ENCODE measurements around the gene LSS. TPM values are rescaled to one million over a fixed set of nuclear protein-coding genes. Genes with fewer than 3 reads are reported as not detected.

LSS gene
- total RNA-seq, 1 experiment from 2014 or later = 45.7 TPM

GRCh38 chr21:46255166-46255565, 26.6 kb upstream of the LSS start:
- intact Hi-C loops (cut with micrococcal nuclease) = no loop called here
- BruUV-seq (replicated peaks) = no TSS peak
- DNase-seq (no peak), ATAC-seq (no peak)
- Histone ChIP-seq H3K4me1 (ENCODE audit: insufficient read depth, low read length) (no peaks in the 10 kb centered on the region), H3K79me2 (ENCODE audit: low read length) (no peaks in the 10 kb centered on the region), H3F3A (ENCODE audit: low read length, unreplicated experiment) (no peaks in the 10 kb centered on the region), H3K4me3 (ENCODE audit: low read length) (no peak overlapping the region), H2AFZ (ENCODE audit: low read length) (no peak overlapping the region), H3K9me3 (ENCODE audit: low read length) (no peaks in the 10 kb centered on the region), H3K27ac (ENCODE audit: low read length) (no peak overlapping the region), H3K9ac (ENCODE audit: low read length) (no peak overlapping the region), H3K9me2 (replicated peaks; ENCODE audit: low read length) (no peaks in the 10 kb centered on the region), H4K20me1 (ENCODE audit: low read length) (no peaks in the 10 kb centered on the region), H3K4me2 (ENCODE audit: low read length) (no peak overlapping the region), H3K27me3 (ENCODE audit: low read length) (no peaks in the 10 kb centered on the region), H3K36me3 (ENCODE audit: low read depth, low read length) (peaks cover 62% of the 10 kb centered on the region)
- POLR2A ChIA-PET (ENCODE audit: unreplicated experiment) = no interaction called here
- CTCF ChIA-PET = no interaction called here
- TF ChIP-seq EZH2phosphoT487 (IDR thresholded peaks at IDR 0.05; ENCODE audit: borderline replicate concordance, low read length) = no peak
- no peak for TF ChIP-seq EZH2 (IDR thresholded peaks at IDR 0.05; ENCODE audit: low read length, unreplicated experiment)
- TF ChIP-seq CTCF (conservative IDR thresholded peaks at IDR 0.05; ENCODE audit: low read depth, low read length) = no peak

- Histone ChIP-seq H3K79me2 (ENCODE audit: low read length) (no peaks in the 10 kb centered on the region), H3K9ac (ENCODE audit: low read length) (no peak overlapping the region), H3K27ac (ENCODE audit: low read length) (no peak overlapping the region), H3K4me2 (ENCODE audit: low read length) (no peak overlapping the region), H3K4me3 (ENCODE audit: low read length) (no peak overlapping the region), H3F3A (ENCODE audit: low read length, unreplicated experiment) (no peaks in the 10 kb centered on the region), H3K27me3 (ENCODE audit: low read length) (no peaks in the 10 kb centered on the region), H3K4me1 (ENCODE audit: insufficient read depth, low read length) (no peaks in the 10 kb centered on the region), H2AFZ (ENCODE audit: low read length) (no peak overlapping the region), H3K9me2 (replicated peaks; ENCODE audit: low read length) (no peaks in the 10 kb centered on the region), H3K9me3 (ENCODE audit: low read length) (no peaks in the 10 kb centered on the region), H3K36me3 (ENCODE audit: low read depth, low read length) (peaks cover 69% of the 10 kb centered on the region), H4K20me1 (ENCODE audit: low read length) (no peaks in the 10 kb centered on the region)
- DNase-seq (no peak), ATAC-seq (no peak)
- BruUV-seq (replicated peaks) = no TSS peak
- TF ChIP-seq EZH2 (IDR thresholded peaks at IDR 0.05; ENCODE audit: low read length, unreplicated experiment) = no peak
- TF ChIP-seq CTCF (conservative IDR thresholded peaks at IDR 0.05; ENCODE audit: low read depth, low read length) = no peak
- no peak for TF ChIP-seq EZH2phosphoT487 (IDR thresholded peaks at IDR 0.05; ENCODE audit: borderline replicate concordance, low read length)
- ChIA-PET CTCF (interaction anchor here (0.6 kb wide), 1 partner anchor 31 kb away, joined by 3 read pairs; no protein-coding TSS in a partner anchor), POLR2A (ENCODE audit: unreplicated experiment) (no interaction called here)
- intact Hi-C loops (cut with micrococcal nuclease) = no loop called here
Measured at GRCh38 chr21:46254208-46254975, 25.8 kb upstream of the LSS start.

GRCh38 chr21:46253610-46254124, 25.1 kb upstream of the LSS start:
- Histone ChIP-seq H3K79me2 (ENCODE audit: low read length) (no peaks in the 10 kb centered on the region), H3F3A (ENCODE audit: low read length, unreplicated experiment) (no peaks in the 10 kb centered on the region), H3K9me2 (replicated peaks; ENCODE audit: low read length) (no peaks in the 10 kb centered on the region), H3K36me3 (ENCODE audit: low read depth, low read length) (peaks cover 67% of the 10 kb centered on the region), H3K4me3 (ENCODE audit: low read length) (no peak overlapping the region), H3K27ac (ENCODE audit: low read length) (no peak overlapping the region), H3K9me3 (ENCODE audit: low read length) (no peaks in the 10 kb centered on the region), H3K4me1 (ENCODE audit: insufficient read depth, low read length) (no peaks in the 10 kb centered on the region), H2AFZ (ENCODE audit: low read length) (no peak overlapping the region), H3K9ac (ENCODE audit: low read length) (no peak overlapping the region), H4K20me1 (ENCODE audit: low read length) (no peaks in the 10 kb centered on the region), H3K27me3 (ENCODE audit: low read length) (no peaks in the 10 kb centered on the region), H3K4me2 (ENCODE audit: low read length) (no peak overlapping the region)
- CTCF ChIA-PET = no interaction called here
- intact Hi-C loops (cut with micrococcal nuclease) = no loop called here
- no TSS peak for BruUV-seq (replicated peaks)
- ATAC-seq = no peak
- TF ChIP-seq CTCF (conservative IDR thresholded peaks at IDR 0.05; ENCODE audit: low read depth, low read length) (no peak), EZH2 (IDR thresholded peaks at IDR 0.05; ENCODE audit: low read length, unreplicated experiment) (no peak)
- POLR2A ChIA-PET (ENCODE audit: unreplicated experiment) = no interaction called here
- no peak for DNase-seq
